ENCODE data around the gene TBX21.

Gene TBX21

DNA sequence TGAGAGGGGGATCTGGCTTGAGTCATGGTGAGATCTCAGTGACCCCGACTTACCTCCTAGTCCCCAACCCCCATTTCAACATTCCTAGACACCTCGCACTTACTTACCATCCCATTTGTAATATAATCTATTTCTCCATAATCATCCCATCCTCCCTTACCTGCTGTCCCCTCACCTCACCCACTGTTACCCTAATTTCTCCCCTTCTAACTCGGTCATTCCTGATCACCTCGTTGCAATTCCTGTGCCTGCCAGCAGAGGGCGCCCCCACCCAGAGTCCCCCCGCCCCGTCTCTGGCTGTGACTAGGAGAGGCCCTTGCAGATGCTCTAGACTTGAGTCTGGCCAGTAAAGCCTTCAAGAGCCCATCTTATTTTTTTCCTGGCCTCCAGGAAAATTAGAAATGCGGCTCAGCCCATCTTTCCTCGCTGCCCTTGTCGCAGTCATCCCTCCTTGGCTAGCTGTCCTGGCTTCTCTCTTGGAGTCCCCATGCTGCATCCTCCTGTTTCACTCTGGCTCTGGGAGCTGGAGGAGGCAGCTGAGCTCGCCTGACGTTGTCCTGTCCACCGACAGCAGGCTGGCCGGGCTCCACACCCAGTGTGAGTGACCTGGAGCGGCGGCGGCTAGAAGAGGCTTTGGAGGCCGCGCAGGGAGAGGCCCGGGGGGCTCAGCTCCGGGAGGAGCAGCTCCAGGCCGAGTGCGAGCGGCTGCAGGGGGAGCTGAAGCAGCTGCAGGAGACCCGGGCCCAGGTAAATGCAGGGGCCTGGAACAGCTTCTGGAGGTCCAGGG lies 34.1 kb upstream of the TBX21 start:
- peak; percentile 26 for DNase-seq

DNA sequence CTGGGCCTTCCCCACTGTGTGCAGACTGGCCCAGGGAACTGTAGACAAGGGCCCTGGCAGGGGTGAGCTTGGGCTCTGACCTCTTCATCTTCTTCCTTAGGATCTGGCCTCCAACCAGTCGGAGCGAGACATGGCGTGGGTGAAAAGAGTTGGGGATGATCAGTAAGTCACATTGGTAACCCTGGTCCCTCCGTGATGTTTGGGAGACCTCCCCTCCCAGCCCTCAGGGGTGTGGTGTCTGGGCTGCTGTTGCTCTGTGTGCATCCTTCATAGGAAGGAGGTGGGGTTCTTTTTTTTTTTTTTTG lies 33.5 kb upstream of the TBX21 start:
- DNase-seq = no peak

DNA sequence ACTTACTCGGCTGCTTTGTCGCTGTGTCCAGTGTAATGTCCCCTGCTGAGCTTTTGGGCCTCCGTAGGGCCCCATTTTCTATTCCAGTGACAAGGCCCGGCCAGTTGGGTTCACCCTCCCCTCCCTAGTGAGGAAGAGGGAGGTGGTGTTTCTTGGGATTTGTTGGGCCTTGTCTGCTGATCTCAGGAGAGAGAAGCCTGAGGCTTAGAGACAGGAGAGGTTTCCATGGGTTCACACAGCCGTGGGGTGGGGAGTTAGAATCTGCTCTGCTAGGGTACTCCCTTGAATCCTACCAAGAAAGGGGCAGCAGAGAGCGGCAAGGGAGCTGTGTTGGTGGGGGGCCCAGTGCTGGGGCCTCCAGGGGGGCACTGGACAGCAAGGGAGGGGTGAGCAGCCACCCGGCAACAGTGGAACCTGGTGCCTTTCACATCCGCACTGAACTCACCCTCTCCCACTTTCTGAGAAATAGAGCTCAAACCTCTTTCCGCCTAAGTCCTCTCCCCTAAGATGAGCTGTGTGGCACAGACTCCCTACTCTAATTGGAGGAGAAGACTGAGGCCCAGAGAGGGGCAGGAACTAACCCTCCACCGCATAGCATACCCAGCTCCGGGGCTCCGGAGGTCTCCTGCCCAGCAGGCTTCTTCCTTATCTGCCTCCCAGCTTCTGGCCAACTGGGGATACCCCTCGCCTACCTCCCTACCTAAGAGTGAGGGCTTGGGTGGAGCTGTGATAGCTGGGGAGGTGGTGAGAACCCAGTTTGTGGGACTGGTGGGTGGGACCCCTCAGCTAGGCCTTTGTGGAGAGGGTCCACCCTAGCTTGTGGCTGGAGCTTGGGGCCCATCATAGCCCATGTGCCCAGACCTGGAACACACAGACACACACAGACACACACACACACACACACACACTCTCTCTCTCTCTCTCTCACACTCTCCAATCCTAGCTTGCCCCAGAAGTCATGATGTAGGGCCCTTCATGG lies 32.3 kb upstream of the TBX21 start:
- no peak for DNase-seq

DNA sequence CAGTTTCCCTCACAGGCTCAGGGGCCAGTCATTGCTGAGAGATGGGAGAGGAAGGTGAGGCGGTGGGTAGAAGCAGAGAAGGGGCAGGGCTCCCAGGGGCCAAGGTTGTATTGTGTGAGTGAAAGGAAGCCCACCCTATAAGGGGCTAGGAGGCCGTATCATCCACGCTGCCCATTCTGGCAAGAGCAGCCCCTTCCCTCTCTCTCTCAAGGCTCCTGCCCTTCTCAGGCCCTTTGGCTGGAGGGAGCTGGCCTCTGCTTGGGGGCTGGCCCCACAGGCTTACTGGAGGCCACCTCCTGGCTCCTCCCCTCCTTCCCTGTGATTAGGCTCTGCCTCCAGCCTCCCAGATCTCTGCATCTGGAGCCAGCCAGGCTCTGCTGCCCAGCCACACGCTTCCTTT lies 31.4 kb upstream of the TBX21 start:
- no peak for DNase-seq

DNA sequence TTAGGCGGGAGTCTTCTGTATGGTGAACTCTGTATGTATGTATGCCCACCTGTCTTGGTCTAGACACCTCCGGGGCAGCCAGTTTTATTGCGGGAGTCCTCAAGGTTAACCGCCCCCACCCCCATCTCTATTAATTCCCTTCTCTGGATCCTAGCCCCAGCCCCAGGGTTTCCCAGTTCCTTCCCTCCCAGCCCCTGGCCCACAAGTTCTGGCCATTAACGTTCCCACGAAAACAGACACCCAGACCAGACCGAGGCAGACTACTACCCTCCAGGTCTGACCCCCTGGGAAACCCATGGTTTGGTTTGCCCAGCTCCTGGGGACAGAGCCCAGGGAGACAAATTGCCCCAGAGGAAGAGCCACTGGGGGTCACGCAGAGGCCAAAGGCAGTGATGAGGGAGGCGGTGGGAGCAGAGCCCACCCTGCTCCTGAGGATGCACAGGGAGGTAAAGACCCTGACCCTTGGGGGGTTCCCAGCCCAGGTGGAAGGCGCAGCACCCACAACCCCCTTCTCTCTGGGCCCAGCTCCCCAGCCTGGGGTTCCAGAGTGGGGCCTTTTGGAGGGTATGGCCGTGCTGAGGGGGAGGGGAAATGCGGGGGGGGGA lies 30.5 kb upstream of the TBX21 start:
- DNase-seq = no peak

DNA sequence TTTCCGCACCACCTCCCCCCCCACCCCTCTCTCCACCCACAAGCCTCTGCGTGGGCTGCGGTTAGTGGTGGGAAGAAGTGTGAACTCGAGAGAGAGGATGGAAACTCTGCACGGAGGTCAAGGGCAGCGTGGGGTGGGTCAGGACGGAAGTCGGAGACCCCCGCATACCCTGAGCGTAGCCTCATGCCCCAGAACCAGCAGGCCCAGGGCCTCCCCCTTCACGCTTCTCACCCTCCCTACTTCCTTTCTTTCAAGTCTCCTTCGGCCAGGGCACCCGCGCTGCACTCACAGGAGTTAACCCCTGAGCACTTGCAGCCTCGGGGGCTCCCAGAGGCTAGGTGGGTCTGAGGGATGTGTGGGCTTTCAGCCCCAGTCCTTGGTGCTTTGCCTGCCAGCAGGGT lies 29.8 kb upstream of the TBX21 start:
- DNase-seq = no peak

DNA sequence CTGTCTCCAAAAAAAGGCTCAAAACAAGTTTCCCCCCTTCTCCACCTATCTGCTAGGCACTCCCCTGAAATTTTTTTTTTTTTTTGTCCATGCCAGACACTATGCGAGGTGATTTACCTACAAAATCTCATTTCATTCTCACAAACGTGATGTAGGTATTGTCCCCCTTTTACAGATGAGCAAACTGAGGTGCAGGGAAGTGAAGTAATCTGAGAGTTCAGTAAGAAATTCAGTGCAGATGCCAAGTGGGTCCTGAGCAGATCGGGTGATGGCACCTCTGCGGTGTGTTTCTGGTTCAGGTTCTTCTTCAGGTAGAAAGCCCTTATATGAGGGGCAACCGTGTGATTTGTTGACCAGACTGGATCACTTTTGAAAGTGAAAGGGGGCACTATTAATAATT lies 29.4 kb upstream of the TBX21 start:
- DNase-seq = no peak

DNA sequence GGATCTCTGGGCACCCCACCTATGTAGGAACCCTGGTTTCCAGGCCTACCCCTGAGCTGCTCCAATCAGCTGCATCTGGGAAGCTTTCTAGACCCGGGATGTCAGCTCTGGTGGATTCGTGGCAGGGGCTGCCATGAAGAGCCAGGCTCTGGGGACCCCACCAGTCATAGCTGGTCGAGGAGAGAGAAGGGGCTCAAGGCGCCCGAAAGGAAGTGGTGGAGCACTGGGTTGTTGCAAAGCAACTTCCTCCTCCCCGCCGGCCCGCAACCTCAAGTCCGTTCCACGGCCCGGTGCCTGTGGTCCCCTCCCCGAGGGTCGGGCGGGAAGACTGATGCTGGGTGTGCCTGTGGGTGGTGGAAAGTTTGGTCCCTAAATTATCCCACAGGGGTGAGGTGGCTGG lies 28.9 kb upstream of the TBX21 start:
- DNase-seq = no peak

DNA sequence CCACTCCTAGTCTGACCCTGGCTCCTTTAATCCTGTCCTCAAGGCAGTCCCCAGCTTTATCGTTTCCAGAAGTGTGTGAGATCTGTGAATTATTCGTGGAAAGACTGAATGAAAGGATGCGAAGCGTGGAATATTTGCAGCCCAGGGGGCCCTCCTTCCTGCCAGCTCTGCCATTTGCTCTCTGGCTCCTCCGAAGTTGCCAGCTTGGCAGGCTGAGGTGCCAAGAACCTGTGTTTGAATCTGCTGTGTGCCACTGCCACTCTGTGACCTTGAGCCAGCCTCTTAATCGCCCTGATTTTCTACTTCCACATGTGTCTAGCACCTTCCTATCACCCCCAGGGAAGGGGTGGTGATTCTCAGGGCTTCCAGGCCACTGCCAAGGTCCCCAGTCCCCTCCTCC lies 28.3 kb upstream of the TBX21 start:
- no peak for DNase-seq

DNA sequence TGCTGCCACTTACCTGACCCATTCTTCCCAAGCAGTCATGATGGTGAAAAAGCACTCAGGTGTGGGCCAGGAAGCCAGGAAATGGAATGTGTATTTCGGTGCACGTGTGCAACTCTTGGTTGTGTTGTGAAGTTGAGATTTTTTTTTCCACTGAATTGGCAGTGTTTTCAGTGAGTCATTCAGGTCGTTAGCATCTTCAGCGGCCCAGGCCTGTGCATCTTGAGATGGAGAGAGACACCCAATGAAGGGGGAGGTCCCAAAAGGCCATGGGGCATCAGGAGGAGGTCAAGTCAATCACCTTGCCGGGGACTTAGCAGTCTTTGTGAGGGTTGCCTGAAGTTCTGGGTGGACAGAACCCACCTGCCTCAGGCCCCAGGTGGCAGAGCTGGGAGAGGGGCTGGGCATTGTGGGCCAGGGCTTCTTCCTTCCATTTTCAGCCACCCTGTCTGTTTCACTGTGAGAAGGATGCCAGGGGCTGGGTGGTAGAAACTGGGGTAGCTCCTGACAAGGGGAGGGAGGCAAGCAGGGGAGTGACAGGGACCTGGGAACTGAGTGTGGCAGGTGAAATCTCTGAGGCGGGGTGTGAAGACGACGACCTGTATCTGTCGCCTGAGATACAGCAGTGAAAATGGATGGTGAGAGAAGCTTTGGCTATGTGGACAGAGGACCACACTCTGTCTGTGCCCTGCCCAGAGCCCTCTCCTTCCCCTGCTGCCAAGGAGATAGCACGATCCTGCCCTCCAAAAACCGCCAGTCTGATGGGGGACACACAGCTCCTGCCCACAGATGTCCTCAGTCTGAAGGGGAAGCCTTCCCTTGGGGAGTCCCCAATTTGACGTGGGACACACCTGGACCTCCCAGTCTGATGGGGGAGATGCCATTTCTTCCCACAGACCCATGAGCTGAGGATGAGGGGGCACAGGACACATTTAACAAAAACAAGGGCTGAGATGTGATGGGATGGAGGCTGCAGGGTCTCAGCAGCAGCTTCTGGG lies 27.2 kb upstream of the TBX21 start:
- DNase-seq = no peak

DNA sequence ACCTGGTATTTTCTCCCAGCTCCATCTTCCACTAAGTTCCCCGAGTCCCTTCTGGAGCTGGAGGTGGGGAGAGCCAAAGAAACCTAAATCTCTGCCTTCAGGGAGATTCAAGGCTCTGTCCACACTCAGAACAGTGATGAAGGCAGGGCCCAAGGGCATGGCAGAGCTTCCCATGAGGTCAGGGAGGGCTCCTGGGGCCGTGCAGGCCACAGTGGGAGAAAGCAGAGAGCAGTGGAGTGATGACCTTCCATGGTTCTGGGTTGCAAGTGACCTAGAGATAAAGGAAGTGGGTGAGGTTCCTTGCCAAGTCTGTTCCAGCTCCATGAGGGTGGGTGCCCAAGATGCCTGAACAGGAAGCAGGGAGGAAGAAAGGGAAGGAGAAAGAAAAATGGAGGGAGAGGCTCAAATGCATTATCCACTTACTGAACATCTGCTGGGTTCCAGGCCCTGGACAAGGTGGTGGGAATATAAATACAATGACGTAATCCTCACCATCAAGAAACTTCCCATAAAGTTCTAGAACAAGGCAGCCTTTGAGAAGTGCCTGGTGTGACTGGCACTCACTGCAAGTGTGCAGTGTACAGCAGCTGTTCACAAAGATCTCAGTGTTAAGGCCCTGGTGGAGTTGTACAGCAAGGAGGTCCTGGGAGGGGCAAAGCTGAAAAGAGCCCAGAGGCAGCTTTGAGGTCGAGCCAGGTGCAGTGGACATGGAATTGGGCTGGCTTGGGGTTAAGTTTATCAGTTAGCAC lies 25.8 kb upstream of the TBX21 start:
- DNase-seq = no peak

DNA sequence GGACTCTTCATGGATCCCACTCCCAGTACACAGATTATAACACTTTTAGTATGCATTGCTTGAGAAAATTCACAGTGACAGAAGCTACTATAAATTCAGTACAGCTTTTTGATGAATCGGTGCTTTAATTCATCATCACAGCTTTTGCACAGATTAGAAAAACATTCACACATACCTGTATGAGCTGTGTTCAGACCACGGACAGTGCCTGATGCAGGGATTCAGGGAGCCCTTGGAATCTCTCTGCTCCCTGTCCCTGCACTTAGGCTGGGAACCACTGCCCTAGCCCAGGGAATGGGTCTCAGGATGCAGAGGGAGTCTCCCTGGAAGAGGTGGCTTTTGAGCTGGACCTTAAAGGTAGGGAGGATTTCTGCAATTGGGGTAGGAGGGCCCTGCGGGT lies 25.2 kb upstream of the TBX21 start:
- no peak for DNase-seq

DNA sequence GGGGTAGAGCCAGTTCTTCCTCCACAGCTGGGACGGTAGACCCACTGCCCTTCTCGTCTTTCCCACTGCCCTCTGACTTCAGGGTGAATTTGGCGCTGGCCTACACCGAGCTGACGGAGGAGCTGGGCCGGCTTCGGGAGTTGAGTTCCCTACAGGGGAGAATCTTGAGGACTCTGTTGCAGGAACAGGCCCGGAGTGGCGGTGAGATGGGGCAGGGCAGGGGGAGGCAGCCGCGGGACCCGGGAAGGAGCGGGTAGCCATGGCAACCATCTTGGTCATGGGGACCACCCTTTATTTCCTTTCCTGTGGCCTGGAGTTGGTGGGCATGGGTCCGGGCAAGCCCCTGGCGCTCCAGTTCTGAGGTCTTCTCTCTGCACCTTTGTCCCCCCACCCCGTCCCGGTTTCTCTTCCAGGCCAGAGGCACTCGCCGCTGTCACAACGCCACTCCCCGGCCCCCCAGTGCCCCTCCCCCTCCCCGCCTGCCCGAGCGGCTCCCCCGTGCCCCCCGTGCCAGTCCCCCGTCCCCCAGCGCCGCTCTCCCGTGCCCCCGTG lies 24.6 kb upstream of the TBX21 start:
- DNase-seq = no peak

DNA sequence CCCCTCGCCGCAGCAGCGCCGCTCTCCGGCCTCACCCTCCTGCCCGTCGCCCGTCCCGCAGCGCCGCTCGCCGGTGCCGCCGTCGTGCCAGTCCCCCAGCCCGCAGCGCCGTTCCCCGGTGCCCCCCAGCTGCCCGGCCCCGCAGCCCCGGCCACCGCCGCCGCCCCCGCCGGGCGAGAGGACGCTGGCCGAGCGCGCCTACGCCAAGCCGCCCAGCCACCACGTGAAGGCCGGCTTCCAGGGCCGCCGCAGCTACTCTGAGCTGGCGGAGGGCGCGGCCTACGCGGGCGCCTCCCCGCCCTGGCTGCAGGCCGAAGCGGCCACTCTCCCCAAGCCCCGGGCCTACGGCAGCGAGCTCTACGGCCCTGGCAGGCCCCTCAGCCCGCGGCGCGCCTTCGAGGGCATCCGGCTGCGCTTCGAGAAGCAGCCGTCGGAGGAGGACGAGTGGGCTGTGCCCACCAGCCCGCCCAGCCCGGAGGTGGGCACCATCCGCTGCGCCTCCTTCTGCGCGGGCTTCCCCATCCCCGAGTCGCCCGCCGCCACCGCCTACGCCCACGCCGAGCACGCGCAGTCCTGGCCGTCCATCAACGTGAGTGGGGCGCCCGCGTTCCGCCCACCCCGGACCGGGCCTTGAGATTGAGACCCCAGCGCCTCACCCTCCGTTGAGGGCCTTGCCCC lies 24.0 kb upstream of the TBX21 start:
- no peak for DNase-seq

DNA sequence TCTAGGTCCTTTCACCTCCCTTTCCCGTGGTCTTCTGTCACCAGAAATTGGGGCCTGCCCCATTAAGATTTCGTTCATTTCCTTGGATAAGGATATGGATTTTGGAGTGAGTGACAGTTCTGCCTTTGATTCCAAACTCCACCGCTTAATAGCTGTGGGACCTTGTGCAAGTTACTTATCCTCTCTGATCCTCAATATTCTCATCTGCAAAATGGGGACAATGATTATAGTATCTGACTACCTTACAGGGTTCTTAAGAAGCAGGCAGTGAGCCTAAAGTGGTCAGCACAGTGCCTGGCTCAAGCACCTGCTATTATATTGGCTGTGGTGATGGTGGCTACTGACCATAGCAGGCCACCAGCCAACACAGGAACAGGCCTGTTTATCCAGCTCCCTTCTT lies 23.4 kb upstream of the TBX21 start:
- DNase-seq = no peak

DNA sequence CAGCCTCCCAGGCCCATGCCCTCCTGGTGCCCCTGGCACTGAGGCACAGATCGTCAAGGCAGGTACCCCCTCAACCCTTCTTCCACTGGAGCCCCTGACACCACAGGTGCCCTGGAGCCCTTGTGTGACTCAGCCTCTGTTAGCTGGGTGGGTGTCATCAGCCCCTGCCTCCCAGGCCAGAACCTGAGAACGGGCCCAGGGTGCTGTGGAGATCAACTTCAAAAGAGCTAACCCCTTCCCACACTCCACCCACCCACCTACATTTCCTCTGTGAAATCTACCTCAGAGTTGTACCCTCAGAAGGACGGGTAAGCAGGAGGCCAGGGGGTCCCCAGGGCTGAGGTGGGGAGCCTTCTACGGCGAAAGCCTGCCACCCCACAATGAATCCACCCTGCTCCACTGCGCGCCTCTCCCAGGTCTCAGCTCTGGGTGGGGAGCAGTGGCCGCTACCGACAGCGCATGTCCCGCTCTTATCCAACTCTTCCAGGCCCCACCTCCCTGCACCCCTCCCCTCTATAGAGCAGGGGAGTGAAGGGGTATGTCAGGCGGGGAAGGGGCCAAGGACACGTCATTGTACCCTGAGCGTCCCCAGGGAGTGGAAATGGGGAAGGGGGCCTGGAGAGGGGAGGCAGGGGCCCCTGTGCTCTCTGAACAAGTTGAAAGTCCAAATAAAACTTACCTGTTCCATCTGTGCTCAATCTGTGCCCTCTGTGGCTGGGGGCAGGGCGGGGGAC lies 21.5 kb upstream of the TBX21 start:
- no peak for DNase-seq

DNA sequence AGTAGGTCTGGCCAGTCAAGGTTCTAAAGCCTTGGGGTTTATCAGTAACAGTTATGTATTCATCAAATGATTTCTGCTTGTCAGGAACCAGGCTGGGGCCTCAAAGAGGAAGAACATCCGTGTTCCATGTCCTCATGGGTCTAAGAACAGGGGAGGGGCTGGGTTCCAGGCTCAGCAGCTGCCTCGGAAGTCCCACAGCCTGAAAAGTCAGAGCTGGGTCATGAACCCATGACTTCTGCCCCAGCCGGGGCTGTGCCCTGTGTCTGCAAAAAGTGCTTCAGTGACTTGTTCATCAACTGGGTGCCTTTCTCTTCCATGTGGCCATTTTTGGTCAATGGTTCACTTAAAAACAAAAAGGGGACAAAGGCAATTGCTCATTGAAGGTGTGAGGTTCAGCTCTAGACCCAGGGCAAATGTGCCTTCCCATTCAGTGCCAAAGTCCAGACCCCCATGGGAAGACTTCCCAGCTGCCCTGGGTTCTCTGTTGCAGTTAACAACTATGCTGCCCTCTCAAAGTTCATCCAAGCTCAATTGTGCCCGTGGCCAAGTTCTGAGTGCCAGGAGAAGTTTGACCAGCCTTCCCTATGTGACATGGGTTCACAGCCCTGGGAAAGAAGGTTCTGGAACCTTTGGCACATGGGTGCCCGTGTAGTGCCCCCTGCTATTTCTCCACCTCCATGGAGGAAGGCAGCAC lies 20.6 kb upstream of the TBX21 start:
- DNase-seq = no peak

DNA sequence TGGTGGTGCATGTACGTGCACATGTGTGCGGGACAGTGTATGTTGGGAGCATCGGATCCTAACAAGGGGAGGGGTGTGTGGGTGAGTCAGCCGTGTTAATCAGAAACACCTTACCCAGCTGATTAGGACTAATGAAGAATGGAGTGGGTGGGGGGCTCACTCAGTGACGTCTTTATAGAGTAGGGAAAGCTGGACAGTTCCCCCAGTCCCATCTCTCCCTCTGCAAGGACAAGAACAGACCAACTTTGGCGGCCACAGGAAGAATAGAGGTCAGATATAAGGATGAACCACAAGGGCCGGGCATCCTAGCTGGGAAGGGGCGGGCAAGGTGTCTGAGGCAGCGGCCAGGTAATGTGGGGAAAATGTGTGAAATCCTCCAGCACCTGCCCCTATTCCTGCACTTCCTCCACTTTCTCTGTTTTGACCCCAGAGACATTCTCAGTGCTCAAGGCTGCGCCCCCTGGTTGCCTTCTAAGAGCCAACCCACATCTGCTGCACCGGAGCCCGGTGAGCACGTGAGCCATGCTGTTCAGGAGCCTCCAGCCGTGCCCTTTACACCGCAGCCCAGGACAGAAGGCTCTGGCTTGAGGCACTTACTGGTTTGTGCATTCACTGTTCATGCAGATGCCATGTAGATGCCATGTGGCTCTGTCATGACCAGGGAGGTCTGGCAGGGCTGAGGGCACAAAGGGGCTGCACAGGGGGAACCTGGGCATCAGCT lies 18.9 kb upstream of the TBX21 start:
- DNase-seq = no peak

Measured in NCI-H1105 treated with DMSO at 0.1 percent for 48 hours (cell line).